ENCODE measurements around the gene PDIA4.

DNA sequence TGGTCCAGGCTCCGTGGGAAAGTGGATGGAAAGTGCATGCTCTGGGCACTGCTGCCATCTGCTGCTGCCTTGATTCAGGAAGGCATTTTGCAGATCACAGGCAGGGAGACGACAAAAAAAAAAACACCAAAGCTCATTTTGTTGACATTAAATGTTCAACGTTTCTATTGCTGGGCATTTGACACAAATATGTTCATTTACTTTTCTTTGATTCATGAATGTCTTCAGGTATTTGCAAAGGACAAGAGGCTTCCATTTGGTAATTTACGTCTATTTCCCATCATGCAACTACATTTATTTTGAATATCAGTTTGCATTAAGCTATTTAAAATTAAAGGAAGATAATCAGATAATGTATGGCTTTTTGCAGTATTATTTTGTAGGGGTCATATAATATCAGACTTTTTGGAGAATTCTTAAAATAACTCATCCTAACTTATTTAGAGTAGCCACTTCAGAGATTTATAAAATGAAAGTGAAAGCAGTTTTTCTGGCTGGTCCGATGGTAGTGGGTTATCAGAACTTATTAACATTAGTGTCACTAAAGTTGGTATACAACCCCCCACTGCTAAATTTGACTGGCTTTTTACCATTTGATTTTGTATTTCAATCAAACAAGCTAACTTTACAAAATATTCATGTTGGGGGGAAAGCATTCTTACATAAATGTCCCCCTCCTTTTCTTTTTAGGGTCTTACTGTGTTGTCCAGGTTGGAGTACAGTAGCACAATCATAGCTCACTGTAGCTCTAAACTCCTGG is 65.3 kb downstream of the PDIA4 start:
- no peak for TF ChIP-seq POLR2A (IDR thresholded peaks at IDR 0.05)
- TF ChIP-seq, protein P1, sequence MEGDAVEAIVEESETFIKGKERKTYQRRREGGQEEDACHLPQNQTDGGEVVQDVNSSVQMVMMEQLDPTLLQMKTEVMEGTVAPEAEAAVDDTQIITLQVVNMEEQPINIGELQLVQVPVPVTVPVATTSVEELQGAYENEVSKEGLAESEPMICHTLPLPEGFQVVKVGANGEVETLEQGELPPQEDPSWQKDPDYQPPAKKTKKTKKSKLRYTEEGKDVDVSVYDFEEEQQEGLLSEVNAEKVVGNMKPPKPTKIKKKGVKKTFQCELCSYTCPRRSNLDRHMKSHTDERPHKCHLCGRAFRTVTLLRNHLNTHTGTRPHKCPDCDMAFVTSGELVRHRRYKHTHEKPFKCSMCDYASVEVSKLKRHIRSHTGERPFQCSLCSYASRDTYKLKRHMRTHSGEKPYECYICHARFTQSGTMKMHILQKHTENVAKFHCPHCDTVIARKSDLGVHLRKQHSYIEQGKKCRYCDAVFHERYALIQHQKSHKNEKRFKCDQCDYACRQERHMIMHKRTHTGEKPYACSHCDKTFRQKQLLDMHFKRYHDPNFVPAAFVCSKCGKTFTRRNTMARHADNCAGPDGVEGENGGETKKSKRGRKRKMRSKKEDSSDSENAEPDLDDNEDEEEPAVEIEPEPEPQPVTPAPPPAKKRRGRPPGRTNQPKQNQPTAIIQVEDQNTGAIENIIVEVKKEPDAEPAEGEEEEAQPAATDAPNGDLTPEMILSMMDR (IDR thresholded peaks at IDR 0.05) = peak; percentile 33 to 72 (median 66)

All from esophagus squamous epithelium (tissue), 4 donors.